ENCODE measurements around the gene ADA.

DNA sequence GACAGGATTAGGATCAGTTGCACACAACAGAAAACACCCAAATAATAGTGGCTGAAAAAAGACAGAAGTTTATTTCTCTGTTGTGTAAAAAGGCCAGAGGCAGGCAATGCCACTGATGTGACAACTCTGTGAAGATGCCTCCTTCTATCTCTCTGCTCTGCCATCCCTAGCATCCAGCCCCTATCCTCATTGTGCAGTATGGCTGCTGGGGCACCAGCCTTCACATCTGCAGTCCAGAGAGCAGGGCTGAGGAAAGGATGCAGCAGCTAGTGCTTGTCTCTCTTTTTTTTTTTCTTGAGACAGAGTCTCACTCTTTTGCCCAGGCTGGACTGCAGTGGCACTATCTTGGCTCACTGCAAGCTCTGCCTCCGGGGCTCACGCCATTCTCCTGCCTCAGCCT is 6.4 kb upstream of the ADA start:
- TF ChIP-seq, protein P1, sequence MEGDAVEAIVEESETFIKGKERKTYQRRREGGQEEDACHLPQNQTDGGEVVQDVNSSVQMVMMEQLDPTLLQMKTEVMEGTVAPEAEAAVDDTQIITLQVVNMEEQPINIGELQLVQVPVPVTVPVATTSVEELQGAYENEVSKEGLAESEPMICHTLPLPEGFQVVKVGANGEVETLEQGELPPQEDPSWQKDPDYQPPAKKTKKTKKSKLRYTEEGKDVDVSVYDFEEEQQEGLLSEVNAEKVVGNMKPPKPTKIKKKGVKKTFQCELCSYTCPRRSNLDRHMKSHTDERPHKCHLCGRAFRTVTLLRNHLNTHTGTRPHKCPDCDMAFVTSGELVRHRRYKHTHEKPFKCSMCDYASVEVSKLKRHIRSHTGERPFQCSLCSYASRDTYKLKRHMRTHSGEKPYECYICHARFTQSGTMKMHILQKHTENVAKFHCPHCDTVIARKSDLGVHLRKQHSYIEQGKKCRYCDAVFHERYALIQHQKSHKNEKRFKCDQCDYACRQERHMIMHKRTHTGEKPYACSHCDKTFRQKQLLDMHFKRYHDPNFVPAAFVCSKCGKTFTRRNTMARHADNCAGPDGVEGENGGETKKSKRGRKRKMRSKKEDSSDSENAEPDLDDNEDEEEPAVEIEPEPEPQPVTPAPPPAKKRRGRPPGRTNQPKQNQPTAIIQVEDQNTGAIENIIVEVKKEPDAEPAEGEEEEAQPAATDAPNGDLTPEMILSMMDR (IDR thresholded peaks at IDR 0.05; ENCODE audit: low read depth, low read length) = no peak
- TF ChIP-seq MYC (IDR thresholded peaks at IDR 0.05; ENCODE audit: low read depth, low read length) = no peak
- no peak for TF ChIP-seq POLR2A (IDR thresholded peaks at IDR 0.05; ENCODE audit: extremely low read depth, insufficient read length)
